H1 (cell line): ENCODE data around the gene MACROD1. TPM values are rescaled to one million over a fixed set of nuclear protein-coding genes. Genes with fewer than 3 reads are reported as not detected.

Experiments
- CTCF ChIA-PET: fragments of 300-600 bp; sonication (Branson Sonifier 250); formaldehyde crosslinking; loops from one replicate; lab custom pipeline; 2021; ENCODE audit not compliant: partially characterized antibody; lab: Charles Lee
- POLR2A ChIA-PET: fragments of 300-600 bp; sonication (Branson Sonifier 250); formaldehyde crosslinking; loops from one replicate; lab custom pipeline; 2021; ENCODE audit warnings: inconsistent platforms; ENCODE audit not compliant: partially characterized antibody; lab: Charles Lee
- DNase-seq, 2 experiments: peaks; one replicate each; pipeline versions ENCODE4 v3.0.0 to v3.0.0-alpha.2; 2010 to 2022; ENCODE audit warnings: low spot score in 2 of 2, low read depth in 1 of 2, mixed read lengths in 1 of 2
- FAIRE-seq: peaks from 2 replicates; lab custom pipeline; 2011; peaks lifted over from hg19 to GRCh38; lab: Jason Lieb, UNC
- H2AFZ ChIP-seq: 2 replicates; pipeline ENCODE4 v1.8.1; 2012; ENCODE audit warnings: low read length, inconsistent platforms
- H2AK5ac ChIP-seq: 2 replicates; pipeline ENCODE4 v1.6.1; 2013; ENCODE audit warnings: low read depth, low read length
- H2BK120ac ChIP-seq: replicated peaks from 2 replicates; pipeline ENCODE3; 2013; ENCODE audit warnings: low read depth, low read length, inconsistent platforms
- H2BK12ac ChIP-seq: 2 replicates; pipeline ENCODE4 v1.6.1; 2013; ENCODE audit warnings: low read depth, low read length
- H2BK15ac ChIP-seq: 2 replicates; pipeline ENCODE4 v1.6.1; 2013; ENCODE audit warnings: low read length
- H2BK20ac ChIP-seq: 2 replicates; pipeline ENCODE4 v1.6.1; 2013; ENCODE audit warnings: low read length
- H2BK5ac ChIP-seq: 2 replicates; pipeline ENCODE4 v1.6.1; 2013; ENCODE audit warnings: low read depth, low read length
- H3K14ac ChIP-seq: 2 replicates; pipeline ENCODE4 v1.6.1; 2013; ENCODE audit warnings: inconsistent platforms; ENCODE audit not compliant: insufficient read length
- H3K18ac ChIP-seq: 2 replicates; pipeline ENCODE4 v1.6.1; 2013; ENCODE audit warnings: low read length; ENCODE audit errors: extremely low read depth
- H3K23ac ChIP-seq: 2 replicates; pipeline ENCODE4 v1.6.1; 2013; ENCODE audit warnings: inconsistent platforms; ENCODE audit not compliant: insufficient read length
- H3K23me2 ChIP-seq: 2 replicates; pipeline ENCODE4 v1.6.1; 2013; ENCODE audit warnings: low read depth, low read length
- H3K27ac ChIP-seq: 2 replicates; pipeline ENCODE4 v1.6.1; 2011; ENCODE audit warnings: low read depth, low read length, inconsistent platforms
- H3K27me3 ChIP-seq, 4 experiments: replicated peaks in 1 of 4; 1 replicate in 1 of 4; 2 replicates in 3 of 4; pipeline versions ENCODE4 v1.6.1 to v1.8.1; 2011 to 2013; ENCODE audit warnings: low read length in 3 of 4, mild to moderate bottlenecking in 3 of 4, inconsistent platforms in 2 of 4, mixed read lengths in 2 of 4, moderate library complexity in 1 of 4; ENCODE audit not compliant: control insufficient read depth in 3 of 4, insufficient read depth in 3 of 4; ENCODE audit errors: extremely low read depth in 1 of 4
- H3K36me3 ChIP-seq, 4 experiments: 2 replicates each; pipeline versions ENCODE4 v1.6.1 to v1.8.1; 2011 to 2013; ENCODE audit warnings: mild to moderate bottlenecking in 4 of 4, low read length in 3 of 4, moderate library complexity in 2 of 4, control low read depth in 1 of 4, inconsistent platforms in 1 of 4; ENCODE audit not compliant: insufficient read depth in 4 of 4, control insufficient read depth in 2 of 4
- H3K4ac ChIP-seq: replicated peaks from 2 replicates; pipeline ENCODE3; 2013; ENCODE audit warnings: low read length, low read depth, mixed read lengths, inconsistent platforms; ENCODE audit not compliant: insufficient read length
- H3K4me1 ChIP-seq, 4 experiments: replicated peaks in 1 of 4; 1 replicate in 1 of 4; 2 replicates in 3 of 4; pipeline versions ENCODE4 v1.6.1 to v1.8.1; 2011 to 2013; ENCODE audit warnings: low read length in 3 of 4, inconsistent platforms in 2 of 4, mixed read lengths in 1 of 4; ENCODE audit not compliant: insufficient read depth in 4 of 4, control insufficient read depth in 3 of 4
- H3K4me2 ChIP-seq, 2 experiments: 2 replicates each; pipeline versions ENCODE4 v1.6.1 to v1.8.1; 2011 to 2013; ENCODE audit warnings: low read depth in 2 of 2, low read length in 2 of 2, control low read depth in 1 of 2, inconsistent platforms in 1 of 2, mild to moderate bottlenecking in 1 of 2; ENCODE audit not compliant: insufficient read depth in 1 of 2
- H3K4me3 ChIP-seq, 4 experiments: fragments of 200-600, 300-600 bp in 1 of 4; sonication (generic), shearing (Covaris generic), sonication (Bioruptor Twin) in 1 of 4; 2 replicates each; pipeline versions ENCODE4 v1.5.1 to v1.8.1; 2011 to 2016; ENCODE audit warnings: low read length in 4 of 4, low read depth in 3 of 4, control low read depth in 2 of 4, inconsistent platforms in 2 of 4, mild to moderate bottlenecking in 2 of 4, mixed read lengths in 1 of 4, moderate library complexity in 1 of 4; ENCODE audit not compliant: insufficient read depth in 2 of 4; ENCODE audit errors: extremely low read depth in 1 of 4
- H3K56ac ChIP-seq: replicated peaks from 2 replicates; pipeline ENCODE3; 2013; ENCODE audit warnings: low read depth, mild to moderate bottlenecking, mixed read lengths, low read length, inconsistent platforms; ENCODE audit not compliant: insufficient read length
- H3K79me1 ChIP-seq: 2 replicates; pipeline ENCODE4 v1.6.1; 2013; ENCODE audit warnings: low read depth, low read length, control low read depth
- H3K79me2 ChIP-seq, 2 experiments: 2 replicates each; pipeline versions ENCODE4 v1.6.1 to v1.8.1; 2012 to 2013; ENCODE audit warnings: low read length in 2 of 2, mild to moderate bottlenecking in 2 of 2, inconsistent platforms in 1 of 2; ENCODE audit not compliant: insufficient read depth in 2 of 2, control insufficient read depth in 1 of 2
- H3K9ac ChIP-seq, 4 experiments: replicated peaks in 1 of 4; 1 replicate in 1 of 4; 2 replicates in 3 of 4; pipeline versions ENCODE4 v1.6.1 to v1.8.1; 2011 to 2013; ENCODE audit warnings: low read depth in 3 of 4, low read length in 3 of 4, control low read depth in 2 of 4, mild to moderate bottlenecking in 2 of 4, moderate library complexity in 2 of 4, inconsistent platforms in 1 of 4; ENCODE audit errors: extremely low read depth in 1 of 4
- H3K9me3 ChIP-seq, 2 experiments: 2 replicates each; pipeline versions ENCODE4 v1.6.1 to v1.8.1; 2012 to 2013; ENCODE audit warnings: mild to moderate bottlenecking in 2 of 2, moderate library complexity in 2 of 2, control low read depth in 1 of 2, inconsistent platforms in 1 of 2, low read depth in 1 of 2, low read length in 1 of 2, mixed read lengths in 1 of 2; ENCODE audit not compliant: insufficient read depth in 2 of 2
- H4K20me1 ChIP-seq, 2 experiments: replicated peaks in 1 of 2; 2 replicates each; pipeline versions ENCODE3 to v1.8.1; 2011 to 2013; ENCODE audit warnings: inconsistent platforms in 2 of 2, low read length in 2 of 2, mild to moderate bottlenecking in 1 of 2; ENCODE audit not compliant: insufficient read depth in 2 of 2, control insufficient read depth in 1 of 2
- H4K5ac ChIP-seq: 2 replicates; pipeline ENCODE4 v1.6.1; 2013; ENCODE audit warnings: low read length, low read depth, mixed read lengths, inconsistent platforms; ENCODE audit not compliant: insufficient read length
- H4K8ac ChIP-seq: 2 replicates; pipeline ENCODE4 v1.8.0; 2013; ENCODE audit warnings: mild to moderate bottlenecking, moderate library complexity, low read length, inconsistent platforms; ENCODE audit not compliant: insufficient read depth; ENCODE audit errors: extremely low read depth
- H4K91ac ChIP-seq: replicated peaks from 2 replicates; pipeline ENCODE3; 2013; ENCODE audit warnings: low read length, mixed read lengths, inconsistent platforms; ENCODE audit not compliant: insufficient read length
- CBX8 ChIP-seq: fragments of 300-800, 300-1000 bp; sonication (generic); IDR thresholded peaks from 2 replicates; pipeline ENCODE4 v1.7.1; 2016; ENCODE audit warnings: low read depth, low read length, borderline replicate concordance
- CHD2 ChIP-seq: IDR thresholded peaks from 2 replicates; pipeline ENCODE4 v1.6.1; 2012; ENCODE audit warnings: low read length, improper control_type of control experiment
- CTCF ChIP-seq, 3 experiments: IDR thresholded peaks; 1 replicate in 2 of 3; 2 replicates in 1 of 3; pipeline versions ENCODE4 v1.5.1 to v1.6.1; 2011; ENCODE audit warnings: low read length in 3 of 3, mild to moderate bottlenecking in 3 of 3, inconsistent platforms in 2 of 3, low read depth in 1 of 3, moderate library complexity in 1 of 3; ENCODE audit not compliant: insufficient read depth in 1 of 3; ENCODE audit errors: control extremely low read depth in 1 of 3
- HDAC2 ChIP-seq, 2 experiments: fragments of 300-600 bp in 1 of 2; sonication (generic) in 1 of 2; IDR thresholded peaks; 2 replicates each; pipeline ENCODE4 v1.6.1; 2011 to 2012; ENCODE audit warnings: low read depth in 2 of 2, low read length in 2 of 2, mild to moderate bottlenecking in 2 of 2, moderate library complexity in 2 of 2, borderline replicate concordance in 1 of 2, inconsistent platforms in 1 of 2
- POLR2AphosphoS5 ChIP-seq: IDR thresholded peaks from 2 replicates; pipeline ENCODE4 v1.6.1; 2011; ENCODE audit warnings: low read depth, low read length
- SAP30 ChIP-seq: fragments of 300-600 bp; sonication (generic); IDR thresholded peaks from 2 replicates; pipeline ENCODE4 v1.7.1; 2012; ENCODE audit warnings: low read length, moderate library complexity, mild to moderate bottlenecking, inconsistent platforms; ENCODE audit not compliant: insufficient read depth, insufficient replicate concordance
- SIX5 ChIP-seq: IDR thresholded peaks from 2 replicates; pipeline ENCODE4 v1.6.1; 2011; ENCODE audit warnings: mild to moderate bottlenecking, low read depth, low read length
- WGBS, 2 experiments: shearing (Covaris generic) in 1 of 2; methylation state at CpG; one replicate each; pipeline versions ENCODE4 v1.1.6 to v1.1.7; 2013 to 2015; ENCODE audit warnings: low lambda C conversion rate in 2 of 2, mixed read lengths in 2 of 2, inconsistent platforms in 1 of 2, low coverage in 1 of 2, missing lambda C conversion rate in 1 of 2; ENCODE audit not compliant: insufficient replicate concordance in 2 of 2, insufficient coverage in 1 of 2, insufficient read length in 1 of 2; ENCODE audit errors: extremely low coverage in 1 of 2, missing lambda C conversion rate in 1 of 2; 5-methylcytosine and 5-hydroxymethylcytosine counted together
- polyA plus RNA-seq, 7 experiments: library from polyadenylated mRNA; depleted of rRNA in 3 of 7; stranded (reverse) in 5 of 7; unstranded in 2 of 7; fragments of >200 nt in 5 of 7; fragments of 200-250 nt in 2 of 7; gene quantifications; 1 replicate in 5 of 7; 2 replicates in 1 of 7; 4 replicates in 1 of 7; pipeline versions ENCODE4 v1.2.1 to v1.2.3, GENCODE V29; 2011 to 2013; ENCODE audit warnings: missing spikeins in 2 of 7, mixed read lengths in 2 of 7
- total RNA-seq: library from RNA; stranded (reverse); fragmentation: NEBNext Ultra II Directional; extraction: Animal tissue kit (Norgen Biotek cat#: 25700); gene quantifications from 2 replicates; pipeline ENCODE4 v1.2.1, GENCODE V29; 2021

The MACROD1 gene
- total and polyA plus RNA-seq, 2 of the 8 experiments (the other 6 are each of a cell fraction or from before 2014, with no cell fraction given): 19.5 to 34.1 TPM

GRCh38 chr11:63979426-63979825 is 186.5 kb downstream of the MACROD1 start:
- 89% methylated on average over 5 of the region's 5 CpGs; no CpG with 5 or more reads in 1 of the 2 experiments for WGBS, 2 experiments
- no peak overlapping the region for H3K23ac ChIP-seq
- no peak overlapping the region for H4K8ac ChIP-seq
- peak overlapping the region; percentile 72 for H2BK5ac ChIP-seq
- H3K27ac ChIP-seq: no peak overlapping the region
- H2AFZ ChIP-seq: no peak overlapping the region
- no peaks in the 10 kb centered on the region for H3K27me3 ChIP-seq
- no peak for DNase-seq
- no peak overlapping the region for H3K56ac ChIP-seq
- peaks cover 1 to 6% of the 10 kb centered on the region in 2 experiments for H4K20me1 ChIP-seq
- H3K79me2 ChIP-seq: peaks cover 0 to 56% of the 10 kb centered on the region in 2 experiments; a peak in 3 of 4 replicates
- H2BK120ac ChIP-seq: no peak overlapping the region
- H3K36me3 ChIP-seq: peaks cover 0 to 8% (median 0%) of the 10 kb centered on the region in 4 experiments; a peak in 3 of 8 replicates
- H3K4me2 ChIP-seq: peak overlapping the region; percentile 3 to 49; a peak in 2 of 4 replicates
- TF ChIP-seq HDAC2 (IDR thresholded peaks at IDR 0.05; ENCODE audit: borderline replicate concordance in 1 of 2, low read depth in 2 of 2, low read length in 2 of 2): no peak
- no peak for TF ChIP-seq POLR2AphosphoS5
- no peak for TF ChIP-seq SAP30
- TF ChIP-seq CHD2: no peak
- TF ChIP-seq CBX8: no peak
- TF ChIP-seq CTCF (IDR thresholded peaks at IDR 0.05; ENCODE audit: control extremely low read depth in 1 of 3, insufficient read depth in 1 of 3, low read depth in 1 of 3, low read length in 3 of 3): peak in 2 of 3 experiments; percentile 18 to 21; a peak in 2 of 4 replicates
- TF ChIP-seq SIX5: no peak
- TF ChIP-seq, all 59 proteins: peak for 1
- Histone ChIP-seq H3K4me1 (peaks cover 7 to 24% (median 18%) of the 10 kb centered on the region in 4 experiments), H3K23me2 (no peaks in the 10 kb centered on the region; the same call in 1 of the 2 replicates), H3K9ac (no peak overlapping the region), H2BK20ac (peak overlapping the region; percentile 68; the same call in 1 of the 2 replicates), H3K79me1 (peaks cover 23% of the 10 kb centered on the region), H2BK12ac (peak overlapping the region; percentile 82; the same call in 1 of the 2 replicates), H3K4me3 (no peak overlapping the region), H3K14ac (no peak overlapping the region), H3K4ac (no peak overlapping the region), H2AK5ac (peak overlapping the region; percentile 28; the same call in 1 of the 2 replicates), H3K18ac (no peak overlapping the region; the same call in 1 of the 2 replicates), H4K91ac (no peak overlapping the region), H4K5ac (no peak overlapping the region), H3K9me3 (no peaks in the 10 kb centered on the region), H2BK15ac (peak overlapping the region; percentile 40; the same call in 1 of the 2 replicates)
- POLR2A ChIA-PET: interaction anchor here (0.6 to 3.0 kb wide), 9 partner anchors 8 to 271 kb away, joined by 3 to 16 read pairs (median 6); no protein-coding TSS in a partner anchor
- FAIRE-seq: no peak
- CTCF ChIA-PET: interaction anchor here (0.9 to 2.4 kb wide), 14 partner anchors 9 to 170 kb away, joined by 3 to 7 read pairs (median 4); no protein-coding TSS in a partner anchor
